IMR-90 (cell line): ENCODE data around the gene GNAS.

ENCODE experiments used
- BHLHE40 ChIP-seq: fragments of 150-350 bp; IDR thresholded peaks from 2 replicates; pipeline ENCODE4 v1.6.1; 2016; ENCODE audit warnings: mild to moderate bottlenecking, low read depth, low read length
- CEBPB ChIP-seq: IDR thresholded peaks from 2 replicates; pipeline ENCODE4 v1.6.1; 2012; ENCODE audit warnings: low read depth, low read length, improper control_type of control experiment
- CHD1 ChIP-seq: IDR thresholded peaks from 2 replicates; pipeline ENCODE4 v1.6.1; 2012; ENCODE audit warnings: low read depth, low read length, improper control_type of control experiment
- FOS ChIP-seq: fragments of 150-350 bp; IDR thresholded peaks from 2 replicates; pipeline ENCODE4 v1.6.1; 2016; ENCODE audit warnings: low read depth, low read length
- MAFK ChIP-seq: IDR thresholded peaks from 2 replicates; pipeline ENCODE4 v1.6.1; 2012; ENCODE audit warnings: low read depth, low read length, improper control_type of control experiment
- MXI1 ChIP-seq: IDR thresholded peaks from 2 replicates; pipeline ENCODE4 v1.6.1; 2012; ENCODE audit warnings: low read depth, mild to moderate bottlenecking, low read length, moderate library complexity, borderline replicate concordance
- NFE2L2 ChIP-seq: fragments of 150-350 bp; IDR thresholded peaks from 2 replicates; pipeline ENCODE4 v1.6.1; 2016; ENCODE audit warnings: low read depth, mild to moderate bottlenecking, low read length
- POLR2A ChIP-seq: IDR thresholded peaks from 2 replicates; pipeline ENCODE4 v1.6.1; 2012; ENCODE audit warnings: mild to moderate bottlenecking, low read depth, low read length
- RAD21 ChIP-seq: IDR thresholded peaks from 2 replicates; pipeline ENCODE4 v1.6.1; 2012; ENCODE audit warnings: low read length, improper control_type of control experiment
- RFX5 ChIP-seq: IDR thresholded peaks from 2 replicates; pipeline ENCODE4 v1.8.0; 2012; ENCODE audit warnings: low read depth, mild to moderate bottlenecking, low read length, moderate library complexity
- SMC3 ChIP-seq: fragments of 150-350 bp; IDR thresholded peaks from 2 replicates; pipeline ENCODE4 v1.6.1; 2016; ENCODE audit warnings: low read depth, mild to moderate bottlenecking, antibody characterized with exemption, low read length, moderate library complexity
- TF ChIP-seq, protein P1 (sequence below): conservative IDR thresholded peaks from 2 replicates; pipeline ENCODE4 v1.5.1; 2012; ENCODE audit warnings: mild to moderate bottlenecking, low read depth, low read length, improper control_type of control experiment
- TF ChIP-seq, protein P2 (sequence below): fragments of 150-350 bp; IDR thresholded peaks from 2 replicates; pipeline ENCODE4 v1.6.1; 2017; ENCODE audit warnings: mild to moderate bottlenecking, antibody characterized with exemption, low read length, low read depth
- TF ChIP-seq, protein P3 (sequence below): fragments of 150-350 bp; IDR thresholded peaks from 2 replicates; pipeline ENCODE4 v1.6.1; 2016; ENCODE audit warnings: low read depth, mild to moderate bottlenecking, low read length, moderate library complexity, borderline replicate concordance

DNA sequence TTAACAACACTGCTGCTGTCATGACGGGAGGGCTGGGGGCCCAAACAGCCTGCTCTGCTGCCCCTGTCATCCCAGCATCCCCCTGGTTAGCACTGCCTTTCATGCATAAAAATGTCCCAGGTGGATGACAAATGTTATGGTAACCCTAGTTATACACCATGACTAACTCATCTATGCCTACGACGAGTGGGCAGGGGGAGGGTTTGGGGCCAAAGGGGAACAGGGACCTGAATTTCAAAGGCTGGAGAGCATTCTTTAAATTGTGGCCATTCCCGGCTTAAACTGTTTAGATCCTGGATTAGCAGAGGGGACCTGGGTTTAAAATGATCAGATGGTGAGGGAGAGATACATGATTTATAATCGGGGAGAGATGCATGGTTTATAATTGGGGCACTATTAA is 26.2 kb upstream of the GNAS start:
- TF ChIP-seq, protein P1, sequence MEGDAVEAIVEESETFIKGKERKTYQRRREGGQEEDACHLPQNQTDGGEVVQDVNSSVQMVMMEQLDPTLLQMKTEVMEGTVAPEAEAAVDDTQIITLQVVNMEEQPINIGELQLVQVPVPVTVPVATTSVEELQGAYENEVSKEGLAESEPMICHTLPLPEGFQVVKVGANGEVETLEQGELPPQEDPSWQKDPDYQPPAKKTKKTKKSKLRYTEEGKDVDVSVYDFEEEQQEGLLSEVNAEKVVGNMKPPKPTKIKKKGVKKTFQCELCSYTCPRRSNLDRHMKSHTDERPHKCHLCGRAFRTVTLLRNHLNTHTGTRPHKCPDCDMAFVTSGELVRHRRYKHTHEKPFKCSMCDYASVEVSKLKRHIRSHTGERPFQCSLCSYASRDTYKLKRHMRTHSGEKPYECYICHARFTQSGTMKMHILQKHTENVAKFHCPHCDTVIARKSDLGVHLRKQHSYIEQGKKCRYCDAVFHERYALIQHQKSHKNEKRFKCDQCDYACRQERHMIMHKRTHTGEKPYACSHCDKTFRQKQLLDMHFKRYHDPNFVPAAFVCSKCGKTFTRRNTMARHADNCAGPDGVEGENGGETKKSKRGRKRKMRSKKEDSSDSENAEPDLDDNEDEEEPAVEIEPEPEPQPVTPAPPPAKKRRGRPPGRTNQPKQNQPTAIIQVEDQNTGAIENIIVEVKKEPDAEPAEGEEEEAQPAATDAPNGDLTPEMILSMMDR = no peak
- TF ChIP-seq, protein P2, sequence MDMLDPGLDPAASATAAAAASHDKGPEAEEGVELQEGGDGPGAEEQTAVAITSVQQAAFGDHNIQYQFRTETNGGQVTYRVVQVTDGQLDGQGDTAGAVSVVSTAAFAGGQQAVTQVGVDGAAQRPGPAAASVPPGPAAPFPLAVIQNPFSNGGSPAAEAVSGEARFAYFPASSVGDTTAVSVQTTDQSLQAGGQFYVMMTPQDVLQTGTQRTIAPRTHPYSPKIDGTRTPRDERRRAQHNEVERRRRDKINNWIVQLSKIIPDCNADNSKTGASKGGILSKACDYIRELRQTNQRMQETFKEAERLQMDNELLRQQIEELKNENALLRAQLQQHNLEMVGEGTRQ = no peak
- TF ChIP-seq POLR2A (no peak), RAD21 (no peak), CEBPB (no peak), SMC3 (no peak), CHD1 (no peak), RFX5 (no peak), MAFK (no peak), BHLHE40 (no peak), MXI1 (no peak), NFE2L2 (no peak), FOS (no peak)
- TF ChIP-seq, protein P3, sequence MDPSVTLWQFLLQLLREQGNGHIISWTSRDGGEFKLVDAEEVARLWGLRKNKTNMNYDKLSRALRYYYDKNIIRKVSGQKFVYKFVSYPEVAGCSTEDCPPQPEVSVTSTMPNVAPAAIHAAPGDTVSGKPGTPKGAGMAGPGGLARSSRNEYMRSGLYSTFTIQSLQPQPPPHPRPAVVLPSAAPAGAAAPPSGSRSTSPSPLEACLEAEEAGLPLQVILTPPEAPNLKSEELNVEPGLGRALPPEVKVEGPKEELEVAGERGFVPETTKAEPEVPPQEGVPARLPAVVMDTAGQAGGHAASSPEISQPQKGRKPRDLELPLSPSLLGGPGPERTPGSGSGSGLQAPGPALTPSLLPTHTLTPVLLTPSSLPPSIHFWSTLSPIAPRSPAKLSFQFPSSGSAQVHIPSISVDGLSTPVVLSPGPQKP = no peak
